ENCODE data around the gene GLYAT. TPM values are rescaled to one million over a fixed set of nuclear protein-coding genes. Genes with fewer than 3 reads are reported as not detected.

The GLYAT gene
- total and polyA plus RNA-seq, 2 of the 8 experiments (the other 6 are each of a cell fraction or from before 2014, with no cell fraction given): not detected

DNA sequence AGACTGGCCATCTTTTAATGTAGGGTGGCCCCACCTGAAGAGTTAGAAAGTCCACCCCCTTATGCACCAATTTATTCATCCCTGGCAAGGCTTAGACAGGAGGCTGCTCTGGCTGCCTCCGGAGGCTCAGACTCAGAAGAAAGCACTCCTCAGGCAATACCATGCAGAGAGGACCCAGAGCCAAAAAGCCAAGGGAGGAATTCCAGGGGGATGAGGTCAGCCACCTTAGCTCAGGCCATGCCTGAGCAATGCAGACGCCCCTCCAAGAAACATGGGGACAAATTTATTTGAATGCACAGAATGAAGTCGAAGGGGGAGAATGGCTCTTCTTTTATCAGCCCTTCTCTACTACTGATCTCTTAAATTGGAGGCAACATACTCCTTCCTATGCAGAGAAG lies 39.7 kb upstream of the GLYAT start:
- Histone ChIP-seq H3K14ac (ENCODE audit: insufficient read length) (no peak overlapping the region), H3K27me3 (replicated peaks in 1 of 4; ENCODE audit: control insufficient read depth in 3 of 4, extremely low read depth in 1 of 4, insufficient read depth in 3 of 4, low read length in 3 of 4) (no peaks in the 10 kb centered on the region), H3K4me2 (ENCODE audit: insufficient read depth in 1 of 2, low read depth in 2 of 2, low read length in 2 of 2) (no peak overlapping the region), H2BK120ac (replicated peaks; ENCODE audit: low read depth, low read length) (no peak overlapping the region), H3K9me3 (ENCODE audit: insufficient read depth in 2 of 2, low read depth in 1 of 2, low read length in 1 of 2) (peaks cover 14 to 50% of the 10 kb centered on the region in 2 experiments; a peak in 2 of 4 replicates), H3K56ac (replicated peaks; ENCODE audit: insufficient read length, low read depth, low read length) (no peak overlapping the region), H3K9ac (replicated peaks in 1 of 4; ENCODE audit: extremely low read depth in 1 of 4, low read depth in 3 of 4, low read length in 3 of 4) (no peak overlapping the region), H4K5ac (ENCODE audit: insufficient read length, low read depth, low read length) (no peak overlapping the region), H2BK12ac (ENCODE audit: low read depth, low read length) (no peak overlapping the region), H2BK15ac (ENCODE audit: low read length) (no peak overlapping the region), H3K23ac (ENCODE audit: insufficient read length) (no peak overlapping the region), H2BK20ac (ENCODE audit: low read length) (no peak overlapping the region), H2AK5ac (ENCODE audit: low read depth, low read length) (no peak overlapping the region), H2BK5ac (ENCODE audit: low read depth, low read length) (no peak overlapping the region), H3K4ac (replicated peaks; ENCODE audit: insufficient read length, low read depth, low read length) (no peak overlapping the region), H3K36me3 (ENCODE audit: control insufficient read depth in 2 of 4, insufficient read depth in 4 of 4, low read length in 3 of 4) (no peaks in the 10 kb centered on the region), H3K79me1 (ENCODE audit: low read depth, low read length) (no peaks in the 10 kb centered on the region), H2AFZ (ENCODE audit: low read length) (no peak overlapping the region), H4K8ac (ENCODE audit: extremely low read depth, insufficient read depth, low read length) (no peak overlapping the region), H3K4me1 (replicated peaks in 1 of 4; ENCODE audit: control insufficient read depth in 3 of 4, insufficient read depth in 4 of 4, low read length in 3 of 4) (no peaks in the 10 kb centered on the region), H3K27ac (ENCODE audit: low read depth, low read length) (no peak overlapping the region), H3K79me2 (ENCODE audit: control insufficient read depth in 1 of 2, insufficient read depth in 2 of 2, low read length in 2 of 2) (no peaks in the 10 kb centered on the region), H3K4me3 (ENCODE audit: extremely low read depth in 1 of 4, insufficient read depth in 2 of 4, low read depth in 3 of 4, low read length in 4 of 4) (no peak overlapping the region), H3K18ac (ENCODE audit: extremely low read depth, low read length) (no peak overlapping the region), H4K20me1 (replicated peaks in 1 of 2; ENCODE audit: control insufficient read depth in 1 of 2, insufficient read depth in 2 of 2, low read length in 2 of 2) (no peaks in the 10 kb centered on the region), H4K91ac (replicated peaks; ENCODE audit: insufficient read length, low read length) (no peak overlapping the region), H3K23me2 (ENCODE audit: low read depth, low read length) (no peaks in the 10 kb centered on the region)
- ChIA-PET POLR2A (ENCODE audit: partially characterized antibody) (no interaction called here), CTCF (ENCODE audit: partially characterized antibody) (interaction anchor here (4.1 kb wide), 1 partner anchor 17 kb away, joined by 15 read pairs; no protein-coding TSS in a partner anchor)
- 84% methylated on average over 3 of the region's 3 CpGs; no CpG with 5 or more reads in 1 of the 2 experiments for WGBS, 2 experiments (ENCODE audit: extremely low coverage in 1 of 2, insufficient coverage in 1 of 2, insufficient read length in 1 of 2, insufficient replicate concordance in 2 of 2, low coverage in 1 of 2, low lambda C conversion rate in 2 of 2, missing lambda C conversion rate in 1 of 2)
- DNase-seq (ENCODE audit: low read depth in 1 of 2, low spot score in 2 of 2) (no peak), FAIRE-seq (no peak)
- TF ChIP-seq GTF2F1 (IDR thresholded peaks at IDR 0.05; ENCODE audit: borderline replicate concordance, low read depth, low read length) (no peak), USF2 (IDR thresholded peaks at IDR 0.05; ENCODE audit: low read length) (no peak), KDM1A (IDR thresholded peaks at IDR 0.05; ENCODE audit: borderline replicate concordance, low read length) (no peak), YY1 (IDR thresholded peaks at IDR 0.05; ENCODE audit: low read depth, low read length) (no peak), SUZ12 (IDR thresholded peaks at IDR 0.05; ENCODE audit: low read length) (no peak), SAP30 (IDR thresholded peaks at IDR 0.05; ENCODE audit: insufficient read depth, insufficient replicate concordance, low read length) (no peak), TAF7 (optimal IDR thresholded peaks at IDR 0.05; ENCODE audit: borderline replicate concordance, low read depth, low read length) (no peak), ZNF274 (IDR thresholded peaks at IDR 0.05; ENCODE audit: borderline replicate concordance, extremely low read depth, low read length) (no peak), KDM4A (IDR thresholded peaks at IDR 0.05; ENCODE audit: low read depth, low read length, severe bottlenecking) (no peak), SIN3A (conservative IDR thresholded peaks at IDR 0.05 in 1 of 2, IDR thresholded peaks at IDR 0.05 in 1 of 2; ENCODE audit: low read depth in 1 of 2, low read length in 2 of 2) (no peak), BCL11A (IDR thresholded peaks at IDR 0.05; ENCODE audit: low read depth in 2 of 2, low read length in 2 of 2) (no peak)
- TF ChIP-seq, protein P1, sequence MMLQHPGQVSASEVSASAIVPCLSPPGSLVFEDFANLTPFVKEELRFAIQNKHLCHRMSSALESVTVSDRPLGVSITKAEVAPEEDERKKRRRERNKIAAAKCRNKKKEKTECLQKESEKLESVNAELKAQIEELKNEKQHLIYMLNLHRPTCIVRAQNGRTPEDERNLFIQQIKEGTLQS (IDR thresholded peaks at IDR 0.05; ENCODE audit: insufficient read depth, low read depth, low read length): no peak

All from H1 (cell line).